GM19193 (cell line): ENCODE data around the gene INPP5D.
A peak's percentile ranks its signal among the peaks of the same experiment; 100 is the strongest.

Source experiments
- POLR2A ChIP-seq: IDR thresholded peaks from 4 replicates; pipeline ENCODE4 v1.6.1; 2011; ENCODE audit not compliant: insufficient read depth, insufficient read length; ENCODE audit errors: extremely low read depth

Gene INPP5D

GRCh38 chr2:233122541-233122940, 62.4 kb downstream of the INPP5D start:
- no peak for TF ChIP-seq POLR2A

GRCh38 chr2:233124421-233125080, 64.4 kb downstream of the INPP5D start:
- TF ChIP-seq POLR2A: no peak

- peak; percentile 27 for TF ChIP-seq POLR2A
Measured at GRCh38 chr2:233125455-233126065, 65.4 kb downstream of the INPP5D start.

- no peak for TF ChIP-seq POLR2A
Measured at GRCh38 chr2:233129351-233129978, 69.3 kb downstream of the INPP5D start.

GRCh38 chr2:233130024-233130423, 69.9 kb downstream of the INPP5D start:
- TF ChIP-seq POLR2A: no peak

GRCh38 chr2:233130481-233131020, 70.4 kb downstream of the INPP5D start:
- no peak for TF ChIP-seq POLR2A

- TF ChIP-seq POLR2A: no peak
Measured at GRCh38 chr2:233131936-233132720, 72.0 kb downstream of the INPP5D start.

GRCh38 chr2:233133239-233133638, 73.1 kb downstream of the INPP5D start:
- TF ChIP-seq POLR2A: no peak

- TF ChIP-seq POLR2A: no peak
Measured at GRCh38 chr2:233135421-233135820, 75.3 kb downstream of the INPP5D start.

GRCh38 chr2:233137040-233137439, 76.9 kb downstream of the INPP5D start:
- TF ChIP-seq POLR2A: no peak

GRCh38 chr2:233140077-233140585, 80.0 kb downstream of the INPP5D start:
- no peak for TF ChIP-seq POLR2A

- TF ChIP-seq POLR2A: no peak
Measured at GRCh38 chr2:233140978-233141377, 80.8 kb downstream of the INPP5D start.

GRCh38 chr2:233141901-233142300, 81.8 kb downstream of the INPP5D start:
- no peak for TF ChIP-seq POLR2A

- peak; percentile 13 for TF ChIP-seq POLR2A
Measured at GRCh38 chr2:233142355-233142897, 82.3 kb downstream of the INPP5D start.
